HUES48 (cell line): ENCODE data around the gene THEM4.

Experiments
- H3K27ac ChIP-seq: one replicate; pipeline ENCODE4 v1.7.0; 2013; ENCODE audit warnings: low read depth, low read length, inconsistent platforms
- H3K27me3 ChIP-seq: 2 replicates; pipeline ENCODE4 v1.6.1; 2013; ENCODE audit warnings: mild to moderate bottlenecking, low read length; ENCODE audit not compliant: control insufficient read depth, insufficient read depth
- H3K36me3 ChIP-seq: 2 replicates; pipeline ENCODE4 v1.6.1; 2013; ENCODE audit warnings: low read length; ENCODE audit not compliant: control insufficient read depth, insufficient read depth
- H3K4me1 ChIP-seq: 2 replicates; pipeline ENCODE4 v1.6.1; 2013; ENCODE audit warnings: mild to moderate bottlenecking, low read length; ENCODE audit not compliant: control insufficient read depth, insufficient read depth
- H3K4me3 ChIP-seq: 2 replicates; pipeline ENCODE4 v1.5.1; 2013; ENCODE audit warnings: mild to moderate bottlenecking, low read depth, low read length
- H3K9ac ChIP-seq: 2 replicates; pipeline ENCODE4 v1.6.1; 2013; ENCODE audit warnings: mild to moderate bottlenecking, low read depth, low read length, moderate library complexity
- H3K9me3 ChIP-seq: 2 replicates; pipeline ENCODE4 v1.6.1; 2013; ENCODE audit warnings: low read length; ENCODE audit not compliant: control insufficient read depth, insufficient read depth

The THEM4 gene

DNA sequence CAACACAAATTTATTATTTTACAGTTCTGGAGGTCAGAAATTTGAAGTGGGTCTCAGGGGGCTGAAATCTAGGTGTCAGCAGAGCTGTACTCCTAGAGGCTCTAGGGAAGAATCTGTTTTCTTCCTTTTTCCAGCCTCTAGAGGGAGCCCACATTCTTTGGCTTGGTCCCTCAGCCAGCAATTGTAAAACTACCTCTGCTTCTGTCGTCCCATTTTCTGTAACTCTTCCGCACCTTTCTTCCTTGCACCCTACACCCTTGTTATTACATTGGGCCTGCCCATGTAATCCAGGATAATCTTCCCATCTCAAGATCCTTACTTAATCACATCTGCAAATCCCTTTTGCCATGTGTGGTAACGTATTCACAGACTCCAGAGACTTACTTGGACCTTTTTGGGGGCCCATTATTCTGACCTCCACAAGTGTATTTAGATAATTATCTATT lies 24.8 kb upstream of the THEM4 start:
- Histone ChIP-seq H3K9me3 (no peaks in the 10 kb centered on the region), H3K27ac (no peak overlapping the region), H3K36me3 (no peaks in the 10 kb centered on the region), H3K27me3 (no peaks in the 10 kb centered on the region), H3K4me3 (no peak overlapping the region), H3K4me1 (peaks cover 8% of the 10 kb centered on the region), H3K9ac (no peak overlapping the region)

DNA sequence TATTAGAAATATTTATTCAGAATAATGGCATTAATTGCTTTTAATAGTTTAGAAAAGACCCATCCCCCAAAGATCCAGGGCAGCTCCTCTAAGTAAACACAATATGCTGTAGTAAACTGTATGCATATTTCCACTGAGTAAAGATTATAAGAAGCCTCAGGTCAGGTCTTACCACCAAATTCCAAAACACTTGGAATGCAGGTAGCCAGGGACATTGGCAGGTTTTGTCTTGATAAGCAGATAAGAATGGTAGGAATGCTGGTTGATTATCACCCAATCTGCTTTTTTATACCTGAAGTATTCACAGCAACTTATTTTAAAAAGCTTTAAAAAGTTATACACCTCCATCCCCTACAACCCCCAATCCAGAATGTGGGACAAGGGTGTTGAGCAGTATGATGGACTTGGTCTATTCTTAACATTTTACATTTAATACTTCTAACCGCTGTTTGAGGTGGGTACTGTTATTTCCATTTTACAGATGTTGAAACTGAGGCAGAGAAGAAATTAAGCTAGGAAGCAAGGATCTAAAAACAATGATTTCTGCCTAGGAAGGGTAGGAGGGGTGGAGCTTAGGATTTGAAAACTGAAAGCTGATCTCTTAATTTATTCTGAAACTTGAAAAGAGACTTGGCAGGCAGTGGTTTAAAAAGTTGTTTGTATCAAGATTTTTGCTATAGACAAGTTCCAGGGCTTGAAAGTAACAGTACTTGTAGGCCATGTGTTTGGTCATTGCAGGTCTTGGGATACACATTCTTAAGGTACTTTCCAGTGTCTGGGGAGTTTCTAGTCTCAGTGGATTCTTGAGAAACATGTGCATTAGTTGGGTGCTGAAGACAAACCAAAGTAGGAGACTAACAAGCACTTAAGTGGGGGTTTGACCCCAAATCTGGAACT lies 15.6 kb upstream of the THEM4 start:
- H3K27ac ChIP-seq: no peak overlapping the region
- H3K9ac ChIP-seq: no peak overlapping the region
- H3K4me1 ChIP-seq: no peaks in the 10 kb centered on the region
- H3K9me3 ChIP-seq: peaks cover 3% of the 10 kb centered on the region; the same call in 1 of the 2 replicates
- H3K4me3 ChIP-seq: no peak overlapping the region; the same call in 1 of the 2 replicates
- H3K27me3 ChIP-seq: no peaks in the 10 kb centered on the region
- H3K36me3 ChIP-seq: no peaks in the 10 kb centered on the region

DNA sequence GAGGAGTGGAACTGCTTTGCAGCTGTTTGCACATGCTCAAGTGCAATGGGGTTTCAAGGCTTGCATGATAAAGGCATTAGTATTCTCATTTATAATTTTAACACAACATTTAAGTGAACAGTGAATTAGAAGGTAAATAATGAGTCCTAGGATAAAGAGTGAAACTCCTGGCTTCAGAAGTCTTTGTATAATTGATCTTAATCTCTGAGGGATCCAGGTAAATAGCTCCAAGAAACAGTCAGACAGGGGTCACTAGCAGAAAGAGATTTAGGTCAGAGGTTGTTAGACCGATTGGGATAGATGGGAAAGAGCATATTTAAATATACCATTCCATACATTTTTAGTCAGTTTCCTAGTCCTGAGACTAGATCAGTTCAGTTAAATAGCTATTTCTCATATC lies 14.1 kb upstream of the THEM4 start:
- Histone ChIP-seq H3K4me1 (no peaks in the 10 kb centered on the region), H3K36me3 (no peaks in the 10 kb centered on the region), H3K27me3 (no peaks in the 10 kb centered on the region), H3K9ac (no peak overlapping the region), H3K27ac (no peak overlapping the region), H3K4me3 (no peak overlapping the region), H3K9me3 (no peaks in the 10 kb centered on the region)

DNA sequence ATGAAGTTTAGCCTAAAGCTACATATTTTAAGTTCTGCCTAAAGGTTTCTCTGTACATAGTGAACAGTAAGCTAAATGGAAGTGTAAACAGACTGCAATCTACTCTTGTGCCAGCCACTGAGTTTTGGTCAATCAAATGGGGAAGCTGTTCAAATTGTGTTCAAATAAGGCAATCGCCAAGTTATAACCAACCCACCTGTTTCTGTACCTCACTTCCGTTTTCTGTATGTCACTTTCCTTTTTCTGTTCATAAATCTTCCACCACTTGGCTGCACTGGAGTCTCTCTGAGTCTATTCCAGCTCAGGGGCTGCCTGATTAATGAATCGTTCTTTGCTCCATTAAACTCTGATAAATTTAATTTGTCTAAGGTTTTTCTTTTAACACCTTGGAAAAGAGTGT lies 10.8 kb upstream of the THEM4 start:
- Histone ChIP-seq H3K4me1 (no peaks in the 10 kb centered on the region), H3K9me3 (no peaks in the 10 kb centered on the region), H3K9ac (no peak overlapping the region), H3K36me3 (no peaks in the 10 kb centered on the region), H3K4me3 (no peak overlapping the region), H3K27ac (no peak overlapping the region), H3K27me3 (no peaks in the 10 kb centered on the region)

DNA sequence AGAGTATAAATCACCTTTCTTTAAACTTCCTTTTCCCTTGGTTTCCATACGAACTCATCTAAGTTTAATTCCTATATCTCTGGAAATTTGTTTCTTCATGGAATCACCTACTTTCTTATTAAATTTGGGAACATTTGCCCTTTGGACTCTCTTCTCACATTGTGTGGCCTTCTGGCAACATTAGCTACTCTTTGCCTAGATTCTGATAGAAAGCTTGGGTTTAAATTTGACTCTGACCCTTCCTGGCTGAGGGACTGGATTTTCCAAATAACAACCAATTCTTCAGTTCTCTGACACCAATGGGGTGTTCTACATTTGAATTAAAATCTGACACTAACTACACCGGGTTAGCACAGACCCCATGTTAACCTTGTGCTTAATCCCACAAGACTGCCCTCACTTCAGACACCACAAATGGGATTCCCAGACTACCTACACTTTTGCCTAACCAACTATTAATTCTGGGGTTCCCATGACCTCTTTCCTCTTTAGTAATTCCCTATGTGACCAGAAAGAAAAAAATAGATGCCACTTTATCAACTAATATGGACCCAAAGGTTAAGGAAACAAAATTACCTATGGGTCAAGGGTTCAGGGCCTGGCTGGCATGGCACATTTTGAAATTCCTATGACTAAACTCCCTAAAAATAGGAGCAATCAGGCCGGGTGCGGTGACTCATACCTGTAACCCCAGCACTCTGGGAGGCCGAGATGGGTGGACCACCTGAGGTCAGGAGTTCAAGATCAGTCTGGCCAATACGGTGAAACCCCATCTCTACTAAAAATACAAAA lies 9.7 kb upstream of the THEM4 start:
- H3K27me3 ChIP-seq: no peaks in the 10 kb centered on the region
- no peak overlapping the region for H3K27ac ChIP-seq
- H3K9me3 ChIP-seq: no peaks in the 10 kb centered on the region
- H3K4me3 ChIP-seq: no peak overlapping the region
- H3K4me1 ChIP-seq: no peaks in the 10 kb centered on the region
- H3K9ac ChIP-seq: no peak overlapping the region
- no peaks in the 10 kb centered on the region for H3K36me3 ChIP-seq

DNA sequence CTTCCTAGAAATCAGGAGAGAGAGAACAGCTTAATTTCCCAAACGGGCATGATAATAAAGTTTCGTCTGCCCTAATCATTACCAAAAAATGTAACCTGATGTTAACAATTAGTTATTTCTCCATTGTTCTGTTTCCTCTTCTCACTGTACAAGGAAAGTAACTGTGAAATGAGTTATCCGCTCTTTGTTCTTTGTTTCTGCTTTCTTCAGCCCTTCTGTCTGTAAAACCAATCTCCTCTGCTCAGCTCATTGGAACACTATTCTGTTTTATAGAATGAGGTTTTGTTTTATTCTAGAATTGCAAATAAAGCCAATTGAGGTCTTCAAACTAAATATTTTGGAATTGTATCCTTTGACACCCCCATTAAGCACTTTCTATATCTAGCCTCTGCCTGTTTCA lies 8.8 kb upstream of the THEM4 start:
- H3K9ac ChIP-seq: no peak overlapping the region
- H3K4me1 ChIP-seq: no peaks in the 10 kb centered on the region
- H3K9me3 ChIP-seq: no peaks in the 10 kb centered on the region
- H3K36me3 ChIP-seq: no peaks in the 10 kb centered on the region
- H3K4me3 ChIP-seq: no peak overlapping the region
- H3K27me3 ChIP-seq: no peaks in the 10 kb centered on the region
- no peak overlapping the region for H3K27ac ChIP-seq

DNA sequence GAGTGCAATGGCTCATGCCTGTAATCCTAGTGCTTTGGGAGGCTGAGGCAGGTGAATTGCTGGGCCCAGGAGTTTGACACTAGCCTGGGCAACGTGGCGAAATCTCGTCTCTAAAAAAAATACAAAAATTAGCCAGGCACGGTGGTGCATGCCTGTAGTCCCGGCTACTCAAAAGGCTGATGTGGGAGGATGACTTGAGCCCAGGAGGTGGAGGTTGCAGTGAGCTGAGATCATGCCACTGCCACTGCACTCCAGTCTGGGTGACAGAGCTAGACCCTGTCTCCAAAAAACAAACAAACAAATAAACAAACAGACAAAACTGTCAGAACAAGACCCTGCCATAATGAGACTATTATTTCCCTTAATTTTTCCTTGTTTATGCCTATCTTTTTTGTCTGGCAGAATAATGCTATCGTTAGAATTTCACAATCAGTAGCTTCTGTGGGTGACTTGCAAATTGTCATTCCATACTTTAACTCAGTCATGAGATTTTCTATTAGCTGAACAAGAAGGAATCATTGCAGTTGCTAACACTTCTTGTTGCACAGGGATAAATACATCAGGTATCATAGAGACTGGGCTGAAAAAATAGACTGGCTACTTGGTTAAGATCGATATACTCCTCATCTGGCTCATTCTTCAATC lies 7.5 kb upstream of the THEM4 start:
- Histone ChIP-seq H3K36me3 (no peaks in the 10 kb centered on the region), H3K4me3 (no peak overlapping the region), H3K27me3 (no peaks in the 10 kb centered on the region), H3K4me1 (no peaks in the 10 kb centered on the region), H3K27ac (no peak overlapping the region), H3K9me3 (no peaks in the 10 kb centered on the region; the same call in 1 of the 2 replicates), H3K9ac (no peak overlapping the region)

DNA sequence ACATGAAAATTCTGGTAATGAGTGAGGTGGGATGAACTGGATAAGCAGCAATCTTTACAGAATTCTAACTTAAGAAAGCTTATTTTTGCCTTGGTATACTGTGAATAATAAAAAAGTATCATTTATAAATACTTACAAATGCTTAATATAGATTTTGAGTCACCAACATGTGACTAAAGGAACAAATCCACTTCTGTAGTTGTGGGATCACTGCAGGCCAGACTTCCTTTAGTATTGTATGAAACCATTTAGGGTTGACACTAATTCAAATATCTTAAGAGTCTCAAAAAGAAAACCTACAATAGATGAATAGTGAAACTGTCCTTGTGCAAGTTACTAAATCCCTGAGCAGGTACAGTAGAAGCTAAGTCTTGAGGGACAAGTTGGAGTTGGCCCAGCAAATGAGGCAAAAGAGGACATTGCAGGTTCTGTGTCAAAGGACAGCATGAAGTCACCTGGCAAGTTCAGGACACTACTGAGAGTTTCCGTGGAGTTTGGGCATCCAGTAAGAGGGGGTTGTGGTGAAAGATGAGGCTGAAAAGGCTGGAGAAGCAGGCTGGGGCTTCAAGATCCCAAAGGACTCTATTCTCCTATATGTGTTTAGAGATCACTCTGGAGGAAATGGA lies 5.9 kb upstream of the THEM4 start:
- Histone ChIP-seq H3K4me3 (no peak overlapping the region), H3K9ac (no peak overlapping the region), H3K27ac (no peak overlapping the region), H3K36me3 (no peaks in the 10 kb centered on the region), H3K4me1 (peaks cover 9% of the 10 kb centered on the region; the same call in 1 of the 2 replicates), H3K9me3 (no peaks in the 10 kb centered on the region; the same call in 1 of the 2 replicates), H3K27me3 (no peaks in the 10 kb centered on the region)

DNA sequence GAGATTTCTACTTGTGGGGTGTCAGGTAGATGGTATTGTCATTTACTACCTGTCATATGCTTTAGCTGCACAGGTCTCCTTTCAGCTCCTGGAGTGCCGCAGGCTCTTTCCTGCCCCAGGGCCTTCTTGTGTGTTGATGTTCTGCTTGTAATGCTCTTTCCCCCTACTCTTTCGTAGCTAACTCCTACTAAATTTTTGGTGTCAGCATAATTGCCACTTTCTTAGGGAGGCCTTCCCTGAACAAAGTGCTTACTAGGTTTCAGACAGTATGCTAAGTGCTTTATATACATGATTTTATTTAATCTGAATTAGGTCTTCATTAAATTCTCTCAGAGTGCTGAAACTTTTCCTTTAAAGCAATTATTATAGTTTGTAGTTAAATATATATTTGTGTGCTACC lies 4.8 kb upstream of the THEM4 start:
- Histone ChIP-seq H3K36me3 (no peaks in the 10 kb centered on the region), H3K4me1 (peaks cover 10% of the 10 kb centered on the region; the same call in 1 of the 2 replicates), H3K27me3 (no peaks in the 10 kb centered on the region), H3K9ac (no peak overlapping the region), H3K4me3 (no peak overlapping the region), H3K9me3 (no peaks in the 10 kb centered on the region; the same call in 1 of the 2 replicates), H3K27ac (no peak overlapping the region)

DNA sequence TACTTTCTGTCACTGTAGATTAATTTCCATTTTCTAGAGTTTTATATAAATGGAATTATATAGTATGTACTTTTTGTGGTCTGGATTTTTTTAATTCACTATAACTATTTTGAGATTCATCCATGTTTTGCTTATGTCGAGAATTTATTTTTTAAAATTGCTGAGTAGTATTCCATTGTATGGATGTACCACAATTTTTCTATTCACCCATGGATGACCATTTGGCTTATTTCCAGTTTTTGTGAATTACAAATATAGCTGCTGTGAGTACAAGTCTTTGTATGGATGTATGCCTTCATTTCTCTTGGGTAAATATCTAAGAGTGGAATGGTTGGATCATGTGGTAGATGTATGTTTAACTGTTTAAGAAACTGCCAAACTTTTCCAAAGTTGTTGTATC lies 3.7 kb upstream of the THEM4 start:
- Histone ChIP-seq H3K4me1 (peaks cover 10% of the 10 kb centered on the region; the same call in 1 of the 2 replicates), H3K27me3 (no peaks in the 10 kb centered on the region), H3K27ac (no peak overlapping the region), H3K4me3 (no peak overlapping the region), H3K9ac (no peak overlapping the region), H3K36me3 (no peaks in the 10 kb centered on the region), H3K9me3 (peaks cover 5% of the 10 kb centered on the region)
